ENCODE data around the gene TULP4. TPM values are rescaled to one million over a fixed set of nuclear protein-coding genes. Genes with fewer than 3 reads are reported as not detected.

TULP4 gene
- total RNA-seq, 4 donors from 2014 or later, result 129 to 170 (median 156) TPM

GRCh38 chr6:158431036-158431435 lies 118.8 kb downstream of the TULP4 start:
- DNase-seq (ENCODE audit: extremely low spot score), result no peak
- TF ChIP-seq POLR2AphosphoS5 (IDR thresholded peaks at IDR 0.05) (no peak), CTCF (IDR thresholded peaks at IDR 0.05) (no peak), EP300 (IDR thresholded peaks at IDR 0.05) (no peak), POLR2A (IDR thresholded peaks at IDR 0.05; ENCODE audit: low read depth) (no peak)
- WGBS, result 96% methylated on average over 4 of the region's 4 CpGs
- H3K27me3 ChIP-seq, result no peaks in the 10 kb centered on the region
- H3K27ac ChIP-seq (replicated peaks in 1 of 4), result no peak overlapping the region
- H3K36me3 ChIP-seq, result peaks cover 0 to 13% (median 3%) of the 10 kb centered on the region in 4 donors
- intact Hi-C loops (cut with DNase I), result no loop called here
- no peak overlapping the region for H3K4me3 ChIP-seq
- H3K4me1 ChIP-seq, result no peaks in the 10 kb centered on the region
- H3K9me3 ChIP-seq, result no peaks in the 10 kb centered on the region

GRCh38 chr6:158431560-158431959 lies 119.3 kb downstream of the TULP4 start:
- Histone ChIP-seq H3K9me3 (no peaks in the 10 kb centered on the region), H3K36me3 (peaks cover 0 to 13% (median 3%) of the 10 kb centered on the region in 4 donors), H3K27ac (replicated peaks in 1 of 4) (no peak overlapping the region), H3K4me3 (no peak overlapping the region), H3K27me3 (no peaks in the 10 kb centered on the region), H3K4me1 (no peaks in the 10 kb centered on the region)
- TF ChIP-seq CTCF (IDR thresholded peaks at IDR 0.05) (no peak), EP300 (IDR thresholded peaks at IDR 0.05) (no peak), POLR2A (IDR thresholded peaks at IDR 0.05; ENCODE audit: low read depth) (no peak), POLR2AphosphoS5 (IDR thresholded peaks at IDR 0.05) (no peak)
- 89% methylated on average over 13 of the region's 13 CpGs for WGBS
- peak; percentile 37 for DNase-seq (ENCODE audit: extremely low spot score)
- intact Hi-C loops (cut with DNase I), result no loop called here

GRCh38 chr6:158437571-158437970 lies 125.3 kb downstream of the TULP4 start:
- Histone ChIP-seq H3K9me3 (no peaks in the 10 kb centered on the region), H3K36me3 (peaks cover 0 to 8% (median 0%) of the 10 kb centered on the region in 4 donors), H3K27me3 (no peaks in the 10 kb centered on the region), H3K4me1 (peaks cover 3 to 16% (median 11%) of the 10 kb centered on the region in 4 donors), H3K27ac (replicated peaks in 1 of 4) (no peak overlapping the region), H3K4me3 (no peak overlapping the region)
- TF ChIP-seq CTCF (IDR thresholded peaks at IDR 0.05), result no peak
- peak; percentile 81 for DNase-seq (ENCODE audit: extremely low spot score)
- intact Hi-C loops (cut with DNase I), result no loop called here
- WGBS, result 90% methylated on average over 3 of the region's 3 CpGs

- no peak overlapping the region for H3K27ac ChIP-seq (replicated peaks in 1 of 4)
- intact Hi-C loops (cut with DNase I), result no loop called here
- DNase-seq (ENCODE audit: extremely low spot score), result peak; percentile 64
- no peak for TF ChIP-seq POLR2AphosphoS5 (IDR thresholded peaks at IDR 0.05)
- TF ChIP-seq EP300 (IDR thresholded peaks at IDR 0.05), result no peak
- TF ChIP-seq CTCF (IDR thresholded peaks at IDR 0.05), result no peak
- TF ChIP-seq POLR2A (IDR thresholded peaks at IDR 0.05; ENCODE audit: low read depth), result no peak
- H3K36me3 ChIP-seq, result peaks cover 0 to 8% (median 0%) of the 10 kb centered on the region in 4 donors
- H3K27me3 ChIP-seq, result no peaks in the 10 kb centered on the region
- WGBS, result 94% methylated on average over 7 of the region's 7 CpGs
- H3K4me1 ChIP-seq, result peaks cover 3 to 16% (median 11%) of the 10 kb centered on the region in 4 donors
- H3K9me3 ChIP-seq, result no peaks in the 10 kb centered on the region
- no peak overlapping the region for H3K4me3 ChIP-seq
Observed at GRCh38 chr6:158438226-158438625, 126.0 kb downstream of the TULP4 start.

- Histone ChIP-seq H3K9me3 (no peaks in the 10 kb centered on the region), H3K27me3 (no peaks in the 10 kb centered on the region), H3K27ac (replicated peaks in 1 of 4) (no peak overlapping the region), H3K4me3 (no peak overlapping the region), H3K4me1 (peaks cover 3 to 16% (median 11%) of the 10 kb centered on the region in 4 donors), H3K36me3 (peaks cover 0 to 8% (median 0%) of the 10 kb centered on the region in 4 donors)
- peak; percentile 50 for DNase-seq (ENCODE audit: extremely low spot score)
- intact Hi-C loops (cut with DNase I), result no loop called here
- no peak for TF ChIP-seq POLR2AphosphoS5 (IDR thresholded peaks at IDR 0.05)
- TF ChIP-seq EP300 (IDR thresholded peaks at IDR 0.05), result no peak
- TF ChIP-seq POLR2A (IDR thresholded peaks at IDR 0.05; ENCODE audit: low read depth), result no peak
- no peak for TF ChIP-seq CTCF (IDR thresholded peaks at IDR 0.05)
Observed at GRCh38 chr6:158439255-158439654, 127.0 kb downstream of the TULP4 start.
